HEK293T (cell line): ENCODE results near the gene EXTL1.

Experiments used
- CTCF ChIA-PET: fragments of 350-600 bp; formaldehyde crosslinking; extraction: SDS; loops from one replicate; lab custom pipeline; 2021; ENCODE audit warnings: antibody characterized with exemption, inconsistent platforms; lab: Yijun Ruan, JAX
- POLR2A ChIA-PET: fragments of 350-600 bp; formaldehyde crosslinking; extraction: SDS; loops from one replicate; lab custom pipeline; 2020; ENCODE audit warnings: antibody characterized with exemption, inconsistent platforms; lab: Yijun Ruan, JAX
- DNase-seq: peaks from one replicate; pipeline ENCODE4 v3.0.0; 2012; ENCODE audit warnings: mixed read lengths; ENCODE audit errors: extremely low spot score
- ARNT ChIP-seq: fragments of 450-650 bp; IDR thresholded peaks from 2 replicates; pipeline ENCODE4 v1.6.1; 2017; ENCODE audit warnings: mild to moderate bottlenecking
- BHLHE40 ChIP-seq: fragments of 450-650 bp; IDR thresholded peaks from 2 replicates; pipeline ENCODE4 v1.6.1; 2016; ENCODE audit warnings: mild to moderate bottlenecking, moderate library complexity, borderline replicate concordance
- CTBP1 ChIP-seq: fragments of 450-650 bp; IDR thresholded peaks from 2 replicates; pipeline ENCODE4 v1.6.1; 2016; ENCODE audit warnings: borderline replicate concordance
- ELF4 ChIP-seq: fragments of 450-650 bp; IDR thresholded peaks from 2 replicates; pipeline ENCODE4 v1.6.1; 2017; ENCODE audit warnings: antibody characterized with exemption
- FOXA1 ChIP-seq: fragments of 450-650 bp; IDR thresholded peaks from 2 replicates; pipeline ENCODE4 v1.6.1; 2016; ENCODE audit warnings: mild to moderate bottlenecking
- FOXK2 ChIP-seq: fragments of 450-650 bp; IDR thresholded peaks from 2 replicates; pipeline ENCODE4 v1.6.1; 2016; ENCODE audit warnings: mild to moderate bottlenecking
- FOXM1 ChIP-seq: fragments of 450-650 bp; IDR thresholded peaks from 2 replicates; pipeline ENCODE4 v1.6.1; 2017; ENCODE audit warnings: mild to moderate bottlenecking, borderline replicate concordance
- HDGF ChIP-seq: fragments of 450-650 bp; IDR thresholded peaks from 2 replicates; pipeline ENCODE4 v1.6.1; 2017; ENCODE audit warnings: antibody characterized with exemption, borderline replicate concordance
- L3MBTL2 ChIP-seq: fragments of 450-650 bp; conservative IDR thresholded peaks from 2 replicates; pipeline ENCODE4 v1.6.1; 2016; ENCODE audit warnings: mild to moderate bottlenecking
- LEF1 ChIP-seq: fragments of 450-650 bp; IDR thresholded peaks from 2 replicates; pipeline ENCODE4 v1.6.1; 2017; ENCODE audit warnings: mild to moderate bottlenecking, borderline replicate concordance
- NFRKB ChIP-seq: fragments of 450-650 bp; IDR thresholded peaks from 2 replicates; pipeline ENCODE4 v1.6.1; 2016; ENCODE audit warnings: mild to moderate bottlenecking, moderate library complexity
- PKNOX1 ChIP-seq: fragments of 450-650 bp; IDR thresholded peaks from 2 replicates; pipeline ENCODE4 v1.6.1; 2016
- SP1 ChIP-seq: fragments of 450-650 bp; IDR thresholded peaks from 2 replicates; pipeline ENCODE4 v1.6.1; 2017
- SUZ12 ChIP-seq: fragments of 450-650 bp; IDR thresholded peaks from 2 replicates; pipeline ENCODE4 v1.6.1; 2016; ENCODE audit warnings: mild to moderate bottlenecking
- TARDBP ChIP-seq: fragments of 450-650 bp; IDR thresholded peaks from 2 replicates; pipeline ENCODE4 v1.6.1; 2016
- ZNF384 ChIP-seq: fragments of 450-650 bp; IDR thresholded peaks from 2 replicates; pipeline ENCODE4 v1.6.1; 2016

EXTL1 gene

GRCh38 chr1:26025517-26025916 lies 3.9 kb downstream of the EXTL1 start:
- POLR2A ChIA-PET = no interaction called here
- TF ChIP-seq FOXA1 = no peak
- TF ChIP-seq ZNF384 = no peak
- TF ChIP-seq HDGF = no peak
- TF ChIP-seq NFRKB = no peak
- no peak for TF ChIP-seq CTBP1
- no peak for TF ChIP-seq SUZ12
- TF ChIP-seq PKNOX1 = no peak
- no peak for TF ChIP-seq ELF4
- TF ChIP-seq L3MBTL2 = no peak
- no peak for TF ChIP-seq BHLHE40
- TF ChIP-seq ARNT = no peak
- TF ChIP-seq FOXM1 = no peak
- no peak for TF ChIP-seq SP1
- TF ChIP-seq TARDBP = no peak
- TF ChIP-seq LEF1 = no peak
- no peak for TF ChIP-seq FOXK2
- DNase-seq = no peak
- CTCF ChIA-PET = interaction anchor here (1.1 kb wide), 1 partner anchor 119 kb away, joined by 3 read pairs; no protein-coding TSS in a partner anchor

GRCh38 chr1:26027716-26028489 lies 6.3 kb downstream of the EXTL1 start:
- DNase-seq = no peak
- TF ChIP-seq ZNF384 = no peak
- no peak for TF ChIP-seq NFRKB
- no peak for TF ChIP-seq FOXM1
- TF ChIP-seq PKNOX1 = no peak
- TF ChIP-seq FOXA1 = no peak
- TF ChIP-seq ARNT = no peak
- no peak for TF ChIP-seq L3MBTL2
- no peak for TF ChIP-seq ELF4
- ChIA-PET POLR2A (interaction anchor here (1.3 kb wide), 1 partner anchor 8 kb away, joined by 5 read pairs; no protein-coding TSS in a partner anchor), CTCF (interaction anchor here (1.2 kb wide), 1 partner anchor 7 kb away, joined by 3 read pairs; no protein-coding TSS in a partner anchor)

GRCh38 chr1:26028490-26028980 lies 7.0 kb downstream of the EXTL1 start:
- ChIA-PET CTCF (interaction anchor here (1.7 kb wide), 1 partner anchor 132 kb away, joined by 7 read pairs; no protein-coding TSS in a partner anchor), POLR2A (no interaction called here)
- TF ChIP-seq LEF1 (no peak), BHLHE40 (no peak), SP1 (no peak), FOXM1 (no peak), CTBP1 (no peak), FOXA1 (no peak), L3MBTL2 (no peak), ARNT (no peak), SUZ12 (no peak), NFRKB (no peak), ELF4 (no peak), FOXK2 (no peak), TARDBP (no peak), PKNOX1 (no peak), ZNF384 (no peak), HDGF (no peak)
- DNase-seq = no peak

GRCh38 chr1:26029054-26029863 lies 7.7 kb downstream of the EXTL1 start:
- CTCF ChIA-PET = interaction anchor here (0.6 to 1.7 kb wide), 4 partner anchors 32 to 174 kb away, joined by 3 to 7 read pairs (median 4); partner anchors contain the start of gene PAFAH2
- DNase-seq = no peak
- TF ChIP-seq L3MBTL2 = no peak
- no peak for TF ChIP-seq LEF1
- no peak for TF ChIP-seq FOXA1
- TF ChIP-seq NFRKB = no peak
- no peak for TF ChIP-seq TARDBP
- POLR2A ChIA-PET = interaction anchor here (1.2 kb wide), 1 partner anchor 11 kb away, joined by 3 read pairs; no protein-coding TSS in a partner anchor

- POLR2A ChIA-PET = interaction anchor here (1.2 kb wide), 1 partner anchor 12 kb away, joined by 3 read pairs; no protein-coding TSS in a partner anchor
- CTCF ChIA-PET = interaction anchor here (0.6 to 1.7 kb wide), 4 partner anchors 33 to 175 kb away, joined by 3 to 7 read pairs (median 4); partner anchors contain the start of gene PAFAH2
- no peak for TF ChIP-seq L3MBTL2
- TF ChIP-seq FOXM1 = no peak
- TF ChIP-seq PKNOX1 = no peak
- no peak for TF ChIP-seq LEF1
- TF ChIP-seq TARDBP = no peak
- TF ChIP-seq HDGF = no peak
- TF ChIP-seq FOXK2 = no peak
- no peak for DNase-seq
These were observed 8.4 kb downstream of the EXTL1 start for GRCh38 chr1:26029864-26030481.
